GM13976 (cell line): Measurements from ENCODE around the gene TMBIM1.

Source experiments
- DNase-seq: peaks from one replicate; pipeline ENCODE4 v3.0.0; 2012; ENCODE audit warnings: low spot score
- CTCF ChIP-seq: IDR thresholded peaks from 2 replicates; pipeline ENCODE4 v1.5.1; 2012; ENCODE audit warnings: borderline replicate concordance, mild to moderate bottlenecking; ENCODE audit not compliant: insufficient read depth; ENCODE audit errors: extremely low read depth, missing control alignments, control extremely low read depth
- in situ Hi-C: fragments of 300-500 bp; cut with MboI; formaldehyde crosslinking; loops from one replicate; pipeline ENCODE4 v1.12.0; 2022; ENCODE audit warnings: low sequenced_read_pairs, mixed read lengths, inconsistent platforms; ENCODE audit not compliant: unreplicated experiment

The TMBIM1 gene

GRCh38 chr2:218292048-218293014 is at the start of gene TMBIM1:
TSS of gene TMBIM1 (minus strand) at chr2:218292503. CDS start at chr2:218282141, 10,362 bp downstream.
- peak; percentile 94 for DNase-seq
- TF ChIP-seq CTCF = peak; percentile 92
- in situ Hi-C loops = no loop called here

GRCh38 chr2:218341381-218341780 is 49.1 kb upstream of the TMBIM1 start:
- DNase-seq = no peak
- in situ Hi-C loops = no loop called here
- TF ChIP-seq CTCF = no peak

GRCh38 chr2:218340656-218341055 is 48.4 kb upstream of the TMBIM1 start:
- in situ Hi-C loops = no loop called here
- no peak for DNase-seq
- TF ChIP-seq CTCF = no peak

- in situ Hi-C loops = no loop called here
- DNase-seq = no peak
- TF ChIP-seq CTCF = no peak
Measured at GRCh38 chr2:218334531-218334930, 42.2 kb upstream of the TMBIM1 start.

GRCh38 chr2:218332920-218333645 is 40.8 kb upstream of the TMBIM1 start:
- DNase-seq = peak; percentile 35
- in situ Hi-C loops = no loop called here
- no peak for TF ChIP-seq CTCF

GRCh38 chr2:218332288-218332687 is 40.0 kb upstream of the TMBIM1 start:
- in situ Hi-C loops = no loop called here
- peak; percentile 20 for DNase-seq
- TF ChIP-seq CTCF = no peak
